Measurements from ENCODE around the gene EIF4B.
A peak's percentile ranks its signal among the peaks of the same experiment; 100 is the strongest.
"Not testable (repeated sequence)": the region's sequence is repeated elsewhere in the genome, so short reads cannot be mapped to it uniquely, and the experiment has no call there.

EIF4B gene, protein sequence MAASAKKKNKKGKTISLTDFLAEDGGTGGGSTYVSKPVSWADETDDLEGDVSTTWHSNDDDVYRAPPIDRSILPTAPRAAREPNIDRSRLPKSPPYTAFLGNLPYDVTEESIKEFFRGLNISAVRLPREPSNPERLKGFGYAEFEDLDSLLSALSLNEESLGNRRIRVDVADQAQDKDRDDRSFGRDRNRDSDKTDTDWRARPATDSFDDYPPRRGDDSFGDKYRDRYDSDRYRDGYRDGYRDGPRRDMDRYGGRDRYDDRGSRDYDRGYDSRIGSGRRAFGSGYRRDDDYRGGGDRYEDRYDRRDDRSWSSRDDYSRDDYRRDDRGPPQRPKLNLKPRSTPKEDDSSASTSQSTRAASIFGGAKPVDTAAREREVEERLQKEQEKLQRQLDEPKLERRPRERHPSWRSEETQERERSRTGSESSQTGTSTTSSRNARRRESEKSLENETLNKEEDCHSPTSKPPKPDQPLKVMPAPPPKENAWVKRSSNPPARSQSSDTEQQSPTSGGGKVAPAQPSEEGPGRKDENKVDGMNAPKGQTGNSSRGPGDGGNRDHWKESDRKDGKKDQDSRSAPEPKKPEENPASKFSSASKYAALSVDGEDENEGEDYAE
- 1,016 to 1,165 reads per million in 2 donors for total RNA-seq

DNA sequence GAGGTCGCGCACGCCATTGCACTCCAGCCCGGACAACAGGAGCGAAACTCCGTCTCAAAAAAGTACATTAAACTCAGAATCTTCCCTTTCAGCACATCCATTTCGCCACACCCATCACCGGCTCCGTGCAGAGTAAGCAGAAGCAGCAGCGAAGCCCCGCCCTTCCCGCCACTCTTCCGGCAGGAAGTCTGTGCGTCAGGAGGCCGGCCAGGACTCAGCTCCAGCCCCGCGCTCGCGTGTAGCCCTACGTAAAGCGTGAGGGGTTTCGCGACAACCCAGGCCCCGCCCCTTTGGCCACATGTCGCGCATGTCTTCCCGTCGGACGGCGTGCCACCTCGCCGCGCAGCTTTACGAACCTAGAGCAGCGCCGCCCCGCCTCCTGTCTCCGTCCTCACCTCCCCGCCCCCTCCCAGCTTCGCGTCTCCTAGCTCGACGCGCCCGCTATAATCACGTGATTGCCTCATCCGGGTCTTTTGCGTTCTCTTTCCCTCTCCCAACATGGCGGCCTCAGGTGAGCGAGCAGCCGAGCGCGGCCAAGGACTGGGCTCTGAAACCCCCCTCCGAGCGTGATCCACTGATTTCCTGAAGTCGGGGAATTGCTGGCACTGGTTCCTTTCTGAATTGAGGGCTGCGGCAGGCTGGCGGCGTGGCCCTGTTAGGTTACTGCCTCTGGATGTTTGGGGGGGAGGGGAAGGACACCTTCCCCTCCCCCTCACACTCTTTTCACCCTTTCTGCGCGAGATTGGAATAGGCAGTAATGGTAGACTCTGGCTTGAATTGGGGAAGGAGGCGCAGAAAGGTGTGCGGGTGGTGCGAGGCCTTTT is at the start of gene EIF4B:
Gene EIF4B, plus strand, starts transcription at position 471 of the 824 bp plus-strand sequence. Its CDS starts 28 bp downstream, at position 499.
- DNase-seq: peak; percentile 99

DNA sequence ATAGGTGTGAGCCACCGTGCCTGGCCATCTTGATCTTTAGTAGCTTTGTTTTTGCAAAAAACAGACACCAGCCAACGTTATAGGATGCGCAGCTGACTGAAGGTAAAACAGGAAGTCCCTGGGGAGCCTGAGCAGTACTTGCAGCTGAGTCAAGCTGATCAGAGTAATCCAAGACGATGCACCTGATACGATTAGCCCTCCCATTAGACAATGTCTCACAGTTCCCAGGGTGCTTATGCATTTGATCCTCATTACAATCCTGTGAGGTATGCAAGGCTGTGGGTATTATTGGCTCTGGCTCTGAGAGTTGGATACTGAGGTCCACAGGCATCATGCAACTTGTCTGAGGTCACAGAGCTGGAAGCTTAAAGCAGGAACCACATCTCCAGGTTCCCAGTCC is 49.3 kb upstream of the EIF4B start:
- no peak for DNase-seq

DNA sequence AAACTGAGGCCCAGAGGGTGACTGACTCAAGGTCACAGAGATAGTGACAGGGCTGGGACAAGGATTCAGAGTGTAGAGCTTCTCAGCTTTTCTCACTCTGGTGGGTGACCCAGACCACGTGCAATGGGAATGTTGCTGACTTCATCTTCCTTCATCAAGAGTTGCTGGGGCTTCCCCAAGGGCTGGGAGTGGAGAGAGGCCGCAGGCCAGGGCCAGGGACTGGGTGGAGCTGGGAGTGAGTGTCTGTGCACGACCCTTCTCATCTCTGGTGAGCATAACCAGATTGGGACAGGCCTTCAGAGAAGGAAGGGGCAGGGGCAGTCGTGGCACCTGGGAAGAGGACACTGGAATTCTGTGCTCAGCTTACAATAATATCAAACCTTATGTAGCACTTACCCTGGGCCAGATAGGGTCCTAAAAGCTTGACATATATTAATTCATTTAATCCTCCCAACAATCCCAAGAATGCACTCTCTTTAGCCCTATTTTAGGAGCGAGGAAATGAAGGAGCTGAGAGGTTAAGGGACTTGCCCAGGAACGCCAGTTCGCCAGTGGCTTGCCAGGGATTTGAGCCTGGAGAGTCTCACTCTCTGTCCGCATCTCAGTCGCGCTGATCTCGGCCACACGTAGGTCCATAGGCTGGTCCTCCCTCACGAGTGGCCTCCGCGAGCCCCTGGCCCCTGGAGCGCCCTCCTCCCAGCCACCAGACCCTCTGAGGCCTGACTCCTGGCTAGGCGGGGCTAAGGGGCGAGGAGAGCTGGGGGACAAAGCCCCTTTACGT is 41.5 kb upstream of the EIF4B start:
- DNase-seq: no peak

DNA sequence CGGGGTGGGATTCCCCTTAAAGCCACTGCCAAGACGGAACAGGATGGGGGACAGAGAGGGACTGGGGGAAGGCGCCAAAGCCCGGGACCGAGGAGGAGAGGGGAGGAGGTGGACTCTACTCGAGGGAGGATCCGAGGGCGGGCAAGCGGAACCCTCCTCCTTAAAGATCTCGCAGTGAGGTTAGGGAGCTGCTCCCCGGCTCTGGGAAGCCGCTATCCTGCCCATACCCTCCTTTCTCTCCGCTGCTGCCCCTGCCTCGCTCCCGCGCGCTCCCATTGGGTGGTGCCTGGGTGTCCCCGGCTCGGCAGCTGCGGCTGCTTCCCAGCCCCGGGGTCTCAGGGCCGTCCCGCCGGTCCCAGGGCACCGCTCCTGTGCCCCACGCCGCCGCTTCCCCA is 40.9 kb upstream of the EIF4B start:
- DNase-seq: no peak

DNA sequence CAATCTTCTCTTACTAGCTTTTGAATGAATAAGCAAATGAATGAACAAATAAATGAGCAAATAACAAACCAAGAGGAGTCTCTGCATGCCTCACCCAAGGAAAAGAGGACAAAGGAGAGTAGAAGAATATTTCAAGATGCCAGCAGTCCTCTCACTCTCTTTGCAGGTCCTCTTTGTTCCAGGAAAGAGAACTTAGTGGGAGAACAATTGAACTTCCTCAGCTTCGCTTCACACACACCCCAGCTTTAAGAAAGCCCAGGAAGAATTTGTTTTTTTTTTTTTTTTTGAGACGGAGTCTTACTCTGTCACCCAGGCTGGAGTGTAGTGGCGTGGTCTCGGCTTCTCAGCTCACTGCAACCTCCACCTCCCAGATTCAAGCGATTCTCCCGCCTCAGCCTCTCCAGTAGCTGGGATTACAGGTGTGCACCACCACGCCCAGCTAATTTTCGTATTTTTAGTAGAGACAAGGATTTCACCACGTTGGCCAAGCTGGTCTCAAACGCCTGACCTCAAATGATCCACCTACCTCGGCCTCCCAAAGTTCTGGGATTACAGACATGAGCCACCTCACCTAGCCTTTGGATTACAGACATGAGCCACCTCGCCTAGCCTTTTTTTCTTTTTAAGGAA is 37.0 kb upstream of the EIF4B start:
- no peak for DNase-seq

DNA sequence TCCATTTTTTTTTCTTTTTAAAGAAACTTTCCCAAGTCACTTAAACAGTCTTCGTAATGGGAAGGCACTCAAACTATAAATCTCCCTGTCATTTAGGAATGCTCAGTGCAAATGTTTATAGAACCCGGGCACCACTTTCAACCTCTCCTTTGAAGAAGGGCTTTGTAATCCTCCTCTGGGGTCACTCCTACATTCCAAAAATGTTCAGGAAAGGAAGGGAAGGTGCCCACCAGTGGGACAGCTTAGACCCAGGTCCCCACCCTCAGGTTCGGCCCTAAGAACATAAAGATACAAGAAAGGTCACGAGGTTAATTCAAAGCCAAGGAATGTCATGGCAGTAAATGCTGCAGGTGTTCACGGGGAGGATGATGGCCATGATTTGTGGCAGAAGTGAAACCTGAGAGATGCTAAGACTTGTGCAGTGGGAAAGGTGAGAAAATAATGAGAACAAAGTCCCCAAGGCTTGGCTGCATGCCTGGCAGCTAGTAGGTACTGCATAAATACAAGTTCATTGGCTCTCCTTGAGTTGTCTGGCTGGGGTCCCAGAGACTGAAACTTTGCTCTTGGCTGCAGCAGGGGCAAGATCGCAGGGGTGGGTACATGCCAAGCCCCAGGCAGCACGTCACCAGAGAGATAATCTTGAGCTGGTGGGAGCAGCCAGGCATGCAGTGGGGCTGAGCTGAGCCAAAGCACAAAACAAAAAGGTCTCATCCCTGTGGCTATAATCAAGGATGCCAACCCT is 36.3 kb upstream of the EIF4B start:
- no peak for DNase-seq

DNA sequence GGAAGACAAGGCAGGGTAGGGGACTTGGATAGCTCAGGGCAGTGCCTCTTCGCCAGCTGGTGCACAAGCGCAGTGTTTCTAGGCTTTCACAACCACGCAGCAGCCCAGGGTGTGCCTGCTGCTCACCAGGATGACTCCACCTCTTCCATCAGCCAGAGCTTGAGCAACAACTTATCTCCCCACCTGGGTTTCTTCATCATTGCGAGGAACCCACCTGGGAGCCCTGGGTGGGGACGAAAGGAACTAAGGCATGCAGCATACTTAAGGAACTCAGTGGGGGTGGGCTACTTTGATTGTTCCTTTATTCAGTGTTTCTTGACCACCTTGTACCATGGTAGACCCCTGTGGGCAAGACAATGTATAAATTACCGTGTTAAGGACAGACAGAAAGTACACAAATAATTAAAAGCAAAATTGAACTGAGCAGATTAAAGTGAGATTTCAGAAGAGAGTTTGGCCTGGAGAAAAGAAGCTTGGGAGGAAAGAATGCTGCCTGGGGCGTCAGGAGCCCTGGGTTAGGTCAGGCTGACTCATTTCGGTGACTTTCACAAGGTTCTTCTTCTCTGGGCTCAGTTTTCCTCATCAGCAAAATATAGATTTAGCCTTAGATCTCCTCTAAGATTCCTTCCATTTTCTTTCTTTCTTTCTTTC is 34.5 kb upstream of the EIF4B start:
- no peak for DNase-seq

DNA sequence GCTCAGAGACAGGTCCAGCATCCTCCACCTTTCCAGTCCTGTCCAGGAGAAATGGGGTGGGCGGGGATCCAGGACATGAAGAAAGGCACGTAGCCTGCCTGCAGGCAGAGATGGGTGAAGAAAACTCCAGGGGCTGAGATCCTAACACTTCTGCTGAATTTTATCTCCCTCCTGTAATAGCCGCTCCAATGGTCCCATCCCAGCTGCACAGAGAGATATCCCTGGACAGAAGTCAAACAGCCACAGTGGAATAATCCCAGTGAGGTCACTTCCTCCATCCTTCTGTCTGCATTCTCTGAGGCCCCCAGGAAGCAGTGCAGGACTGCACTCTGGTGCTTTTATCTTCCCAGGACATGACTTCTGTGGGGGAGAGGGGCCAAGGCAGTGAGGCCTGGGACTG is 31.1 kb upstream of the EIF4B start:
- DNase-seq: no peak

DNA sequence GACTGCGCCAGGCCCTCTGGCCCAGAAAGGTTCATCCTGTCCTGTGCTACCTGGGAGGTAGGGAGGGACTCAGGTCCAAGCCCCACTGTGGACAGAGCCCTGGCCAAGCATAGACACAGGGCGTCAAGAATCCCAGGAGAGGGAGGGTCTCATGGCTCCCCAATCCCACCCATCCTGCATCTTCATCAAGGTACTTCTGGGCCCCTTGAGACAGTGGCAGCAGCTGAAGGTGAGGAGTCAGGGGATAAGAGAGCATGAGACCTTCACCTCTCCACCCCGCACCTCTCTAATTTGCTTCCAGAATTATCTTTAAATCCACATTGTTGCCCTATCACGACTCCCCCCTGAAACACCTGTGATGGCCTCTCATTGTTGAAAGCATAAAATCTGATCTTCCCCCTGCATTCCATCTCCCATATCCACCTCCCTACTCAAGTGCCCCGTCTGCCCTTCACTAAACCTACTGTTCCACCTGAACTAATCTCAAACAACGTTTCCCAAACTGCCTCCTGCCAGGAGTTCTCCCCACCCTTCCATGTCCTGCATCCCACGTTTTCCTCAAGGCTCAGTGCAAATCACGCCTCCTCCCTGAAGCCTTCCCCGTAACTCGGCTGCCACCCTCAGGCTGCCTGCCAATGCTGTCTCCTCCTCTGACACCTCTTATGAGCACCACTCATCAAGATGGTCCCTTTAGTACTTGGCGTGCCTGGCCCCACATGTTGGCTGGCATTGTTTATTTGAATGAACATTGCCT is 30.3 kb upstream of the EIF4B start:
- no peak for DNase-seq

DNA sequence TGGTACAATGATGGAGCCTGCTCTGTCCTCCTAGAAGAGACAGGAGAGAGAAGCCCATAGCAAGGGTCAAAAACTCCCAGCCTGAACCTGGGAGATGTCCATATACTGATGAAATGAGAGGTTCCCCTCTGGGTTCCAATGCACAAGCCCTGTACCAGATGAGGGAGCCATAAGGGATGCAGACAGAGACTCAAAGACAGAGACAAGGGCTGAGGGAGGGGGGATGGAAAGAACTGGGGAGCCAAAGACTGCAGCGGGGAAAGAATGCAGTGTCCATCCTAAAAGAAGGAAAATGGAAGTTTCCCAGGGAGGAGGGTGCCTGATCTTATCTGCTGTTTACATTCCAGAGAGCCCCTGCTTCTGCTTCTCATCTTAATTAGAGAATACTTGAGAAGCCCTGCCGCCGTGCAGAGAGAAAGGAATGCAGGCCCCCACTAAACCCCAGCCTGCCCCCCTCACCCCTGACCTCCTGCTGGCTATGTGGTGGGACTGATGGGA is 29.6 kb upstream of the EIF4B start:
- no peak for DNase-seq

DNA sequence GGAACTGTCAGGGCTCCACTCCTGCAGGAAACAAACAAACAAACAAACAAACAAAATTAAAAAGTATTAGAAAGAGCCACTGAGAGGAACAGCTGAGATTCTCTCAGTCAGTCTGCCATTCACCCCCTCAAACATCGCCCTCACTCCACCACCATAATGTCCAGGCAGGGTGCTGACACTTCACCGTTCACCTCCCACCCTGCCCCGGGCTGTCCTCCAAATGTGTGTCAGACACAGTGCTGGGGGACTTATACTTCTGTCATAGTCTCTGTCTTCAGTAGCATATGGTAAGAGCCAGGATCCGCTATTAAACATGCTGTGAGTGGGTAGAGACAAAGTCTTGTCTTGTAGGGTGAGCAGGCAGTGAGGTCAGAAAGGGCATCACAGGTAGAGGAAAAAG is 29.1 kb upstream of the EIF4B start:
- DNase-seq: no peak

DNA sequence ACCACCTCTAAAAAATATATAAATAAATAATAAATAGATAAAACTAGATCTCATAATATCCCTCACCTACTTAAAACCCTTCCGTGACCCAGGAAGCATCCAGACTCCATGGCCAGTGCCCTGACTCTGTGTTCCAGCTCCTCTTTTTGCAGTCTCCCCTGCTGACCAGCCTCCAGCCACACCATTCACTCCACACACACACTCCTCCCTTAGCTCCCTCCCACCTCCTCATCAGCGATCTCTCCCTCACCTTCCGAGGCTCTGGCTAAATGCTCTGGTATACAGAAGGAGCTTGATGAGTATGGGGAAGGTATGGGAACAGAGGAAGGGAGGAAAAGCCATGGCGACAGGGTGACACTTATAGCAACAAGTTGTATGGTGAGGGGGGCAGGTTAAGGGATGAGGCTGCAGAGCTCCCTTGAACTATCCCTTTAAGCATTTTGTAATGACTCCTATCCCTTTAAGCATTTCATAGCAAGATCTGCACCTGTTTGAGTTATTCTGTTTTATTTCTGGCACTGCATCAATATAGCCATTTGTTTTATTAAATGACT is 26.1 kb upstream of the EIF4B start:
- DNase-seq: no peak

DNA sequence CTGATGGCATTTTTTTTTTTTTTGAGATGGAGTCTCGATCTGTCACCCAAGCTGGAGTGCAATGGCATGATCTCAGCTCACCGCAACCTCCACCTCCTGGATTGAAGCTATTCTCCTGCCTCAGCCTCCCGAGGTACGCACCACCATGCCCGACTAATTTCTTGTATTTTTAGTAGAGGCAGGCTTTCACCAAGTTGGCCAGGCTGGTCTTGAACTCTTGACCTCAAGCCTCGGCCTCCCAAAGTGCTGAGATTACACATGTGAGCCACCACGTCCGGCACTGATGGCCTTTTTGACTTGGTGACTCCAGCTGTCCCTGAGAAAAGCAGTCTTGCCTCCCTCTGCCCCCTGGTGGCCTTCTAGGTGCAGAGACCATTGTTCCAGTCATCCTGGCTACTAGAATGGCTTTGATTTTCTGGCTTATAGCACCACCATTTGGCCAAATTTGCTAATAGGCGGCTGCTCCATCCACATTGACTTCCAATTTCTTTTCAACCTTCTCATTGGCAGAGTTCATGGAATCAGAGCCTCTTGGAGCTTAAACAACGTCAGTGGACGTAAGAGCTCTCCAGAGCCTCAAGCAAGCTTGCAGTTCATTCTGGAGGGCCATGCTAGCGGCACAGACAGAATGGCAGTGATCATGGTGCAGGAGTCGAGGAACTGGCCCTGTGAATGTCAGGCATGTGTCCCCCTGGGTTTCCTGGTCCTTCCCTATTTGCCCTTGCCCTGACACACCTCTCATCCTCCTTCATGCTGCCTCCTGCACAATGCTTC is 25.4 kb upstream of the EIF4B start:
- no peak for DNase-seq

DNA sequence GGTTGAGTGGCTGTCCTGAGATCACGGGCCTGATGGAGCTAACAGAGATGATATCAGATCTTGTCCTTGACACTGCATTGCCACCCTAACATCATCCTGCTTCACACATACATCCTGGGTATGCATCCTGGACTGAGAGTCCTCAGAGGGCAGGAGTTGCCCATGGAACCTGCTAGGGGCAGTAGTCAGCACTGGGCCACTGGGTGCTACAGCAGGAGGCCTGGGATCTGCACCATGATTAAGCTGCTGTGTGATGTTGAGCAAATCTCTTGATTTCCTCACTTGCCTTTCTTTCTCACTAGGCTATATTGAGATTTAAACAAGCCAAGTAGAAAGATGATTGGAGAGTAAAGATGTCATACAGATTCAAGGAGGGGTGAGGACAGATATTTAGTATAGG is 22.1 kb upstream of the EIF4B start:
- no peak for DNase-seq

DNA sequence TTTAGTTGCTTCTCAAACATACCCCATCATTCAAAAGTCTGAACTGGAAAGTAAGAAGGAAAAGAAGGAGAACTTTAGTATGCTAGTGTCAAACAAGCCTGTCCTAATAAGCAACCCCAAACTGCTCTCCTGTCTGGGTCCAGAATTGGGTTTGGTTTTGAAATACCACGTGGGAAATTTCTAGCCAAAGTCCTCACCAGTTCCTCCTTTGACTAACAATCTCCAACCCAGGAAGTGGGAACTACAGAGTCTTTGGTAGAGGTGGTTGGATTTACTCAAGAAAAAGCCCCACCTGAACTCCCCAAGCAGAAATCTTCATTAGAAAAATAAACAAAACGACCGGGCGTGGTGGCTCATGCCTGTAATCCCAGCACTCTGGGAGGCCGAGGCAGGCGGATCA is 17.4 kb upstream of the EIF4B start:
- DNase-seq: no peak

DNA sequence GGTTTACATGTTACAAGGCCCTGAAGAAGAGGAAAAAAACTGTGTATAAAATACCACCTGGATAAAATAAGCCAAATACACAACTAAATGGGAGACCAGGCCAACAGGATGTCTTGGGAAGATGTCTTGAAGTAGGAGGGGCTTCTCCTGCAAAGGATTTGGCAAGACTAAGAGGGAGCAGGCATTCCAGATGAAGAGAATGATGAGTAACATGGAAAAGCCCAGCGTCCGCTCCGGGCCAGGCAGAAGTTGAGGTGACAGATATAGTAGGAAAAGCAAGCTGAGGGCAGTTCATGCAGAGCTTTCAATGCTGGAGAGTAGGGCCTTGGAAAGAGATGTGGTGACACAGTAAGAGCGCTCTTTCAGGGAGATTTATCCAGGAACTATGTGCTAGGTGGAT is 16.1 kb upstream of the EIF4B start:
- DNase-seq: no peak

DNA sequence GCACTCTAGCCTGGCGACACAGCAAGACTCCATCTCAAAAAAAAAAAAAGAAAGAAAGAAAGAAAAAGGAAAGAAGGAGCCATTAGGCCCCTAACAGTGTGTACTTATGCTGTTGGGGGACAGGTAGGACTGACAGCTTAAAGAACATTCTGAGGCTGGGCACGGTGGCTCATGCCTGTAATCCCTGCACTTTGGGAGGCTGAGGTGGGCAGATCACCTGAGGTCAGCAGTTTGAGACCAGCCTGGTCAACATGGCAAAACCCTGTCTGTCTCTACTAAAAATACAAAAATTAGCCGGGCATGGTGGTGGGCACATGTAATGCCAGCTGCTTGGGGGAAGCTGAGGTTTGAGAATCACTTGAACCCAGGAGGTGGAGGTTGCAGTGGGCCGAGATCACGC is 14.0 kb upstream of the EIF4B start:
- DNase-seq: not testable (repeated sequence)

DNA sequence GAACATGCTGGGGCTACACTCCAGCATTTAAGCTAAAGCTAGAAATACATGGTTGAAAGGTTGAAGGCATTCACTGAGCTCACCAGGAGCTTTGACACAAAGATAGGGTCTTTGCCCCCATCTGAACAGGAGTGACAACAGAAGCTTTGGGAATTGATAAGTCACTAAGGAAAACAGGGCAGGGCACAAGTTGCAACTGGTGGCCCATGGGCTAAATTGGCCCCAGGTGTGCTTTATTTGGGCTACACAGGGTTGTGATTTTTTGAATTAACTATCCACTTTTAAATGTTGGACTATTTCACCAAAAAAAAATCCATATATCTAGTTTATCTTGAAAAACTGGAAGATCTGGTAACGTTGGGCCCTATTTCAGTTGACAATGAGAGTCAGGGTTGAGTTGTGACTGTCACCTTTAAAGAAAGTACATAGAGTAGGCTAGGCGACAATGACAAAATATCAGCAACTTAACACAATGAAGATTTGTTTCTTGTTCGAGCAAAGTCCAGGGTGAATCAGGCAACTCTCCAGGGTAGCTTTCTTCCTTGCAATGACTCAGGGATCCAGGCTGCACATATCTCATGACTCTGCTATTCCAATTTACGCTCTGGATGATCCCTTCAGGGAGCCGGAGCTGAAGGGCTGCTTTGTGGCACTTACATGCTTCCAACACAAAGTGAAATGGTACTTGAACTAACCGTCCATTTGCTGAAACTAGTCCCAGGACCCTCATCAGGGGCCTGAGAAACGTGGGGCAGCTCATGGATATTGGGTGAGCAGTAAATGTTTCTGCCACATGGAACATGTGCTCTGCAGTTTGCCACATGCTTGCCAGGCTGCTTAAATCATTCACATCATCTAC is 13.3 kb upstream of the EIF4B start:
- DNase-seq: no peak
